ENCODE data around the gene RPL13A.
"Not testable (repeated sequence)": the region's sequence is repeated elsewhere in the genome, so short reads cannot be mapped to it uniquely, and the experiment has no call there.

RPL13A gene

DNA sequence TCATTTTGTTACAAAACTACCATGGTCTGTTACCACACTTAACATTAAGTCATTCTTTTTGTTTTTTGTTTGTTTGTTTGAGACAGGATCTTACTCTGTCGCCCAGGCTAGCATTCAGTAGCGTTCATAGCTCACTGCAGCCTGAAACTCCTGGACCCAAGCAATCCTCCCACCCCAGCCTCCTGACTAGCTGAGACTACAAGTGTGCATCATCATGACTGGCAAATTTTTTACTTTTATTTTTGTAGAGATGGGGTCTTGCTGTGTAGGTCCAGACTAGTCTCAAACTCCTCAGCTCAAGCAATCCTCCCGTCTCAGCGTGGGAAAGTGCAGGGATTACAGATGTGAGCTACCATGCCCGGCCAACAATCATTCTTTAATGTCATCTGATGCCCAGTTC lies 31.1 kb upstream of the RPL13A start:
- DNase-seq (ENCODE audit: low spot score): no peak

DNA sequence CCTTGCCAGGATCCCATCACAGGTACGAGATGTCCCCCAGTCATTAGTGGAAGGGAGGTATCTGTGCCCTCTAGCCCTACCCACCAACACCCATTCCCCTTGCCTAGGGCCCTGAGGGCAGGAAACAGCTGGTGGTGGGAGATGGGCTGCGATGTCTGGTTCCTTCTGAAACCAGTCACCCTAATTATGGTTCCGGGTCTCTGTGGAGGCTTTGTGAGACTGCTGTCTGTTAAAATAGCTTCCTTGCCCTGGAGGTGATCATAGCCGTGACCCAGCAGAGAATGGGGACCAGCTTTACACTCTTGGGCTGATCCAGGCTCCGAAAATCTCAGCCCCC lies 28.9 kb upstream of the RPL13A start:
- no peak for DNase-seq (ENCODE audit: low spot score)

DNA sequence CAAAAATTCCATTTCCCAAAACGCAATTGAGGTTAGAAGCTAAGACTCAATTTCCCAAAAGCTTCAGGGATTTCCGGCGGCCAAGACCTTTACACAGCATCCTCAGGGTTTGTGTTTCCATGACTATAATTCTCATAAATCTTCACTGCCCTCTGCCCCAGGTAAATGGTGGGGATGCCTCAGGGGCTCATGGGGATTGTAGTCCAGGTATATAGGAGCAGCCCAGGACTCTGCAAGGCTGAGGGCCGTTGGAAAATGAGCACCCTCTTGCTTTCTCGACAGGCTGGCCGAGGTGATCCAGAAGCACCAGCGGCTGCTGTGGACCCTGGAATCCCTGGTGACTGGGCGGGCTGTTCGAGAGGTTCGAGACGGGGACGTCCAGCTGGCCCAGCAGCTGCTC lies 28.0 kb upstream of the RPL13A start:
- no peak for DNase-seq (ENCODE audit: low spot score)

DNA sequence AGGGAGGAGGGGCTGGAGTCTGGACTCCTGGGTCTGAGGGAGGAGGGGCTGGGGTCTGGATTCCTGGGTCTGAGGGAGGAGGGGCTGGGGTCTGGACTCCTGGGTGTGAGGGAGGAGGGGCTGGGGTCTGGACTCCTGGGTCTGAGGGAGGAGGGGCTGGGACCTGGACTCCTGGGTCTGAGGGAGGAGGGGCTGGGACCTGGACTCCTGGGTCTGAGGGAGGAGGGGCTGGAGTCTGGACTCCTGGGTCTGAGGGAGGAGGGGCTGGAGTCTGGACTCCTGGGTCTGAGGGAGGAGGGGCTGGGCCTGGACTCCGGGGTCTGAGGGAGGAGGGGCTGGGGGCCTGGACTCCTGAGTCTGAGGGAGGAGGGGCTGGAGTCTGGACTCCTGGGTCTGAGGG lies 26.3 kb upstream of the RPL13A start:
- not testable (repeated sequence) for DNase-seq (ENCODE audit: low spot score)

DNA sequence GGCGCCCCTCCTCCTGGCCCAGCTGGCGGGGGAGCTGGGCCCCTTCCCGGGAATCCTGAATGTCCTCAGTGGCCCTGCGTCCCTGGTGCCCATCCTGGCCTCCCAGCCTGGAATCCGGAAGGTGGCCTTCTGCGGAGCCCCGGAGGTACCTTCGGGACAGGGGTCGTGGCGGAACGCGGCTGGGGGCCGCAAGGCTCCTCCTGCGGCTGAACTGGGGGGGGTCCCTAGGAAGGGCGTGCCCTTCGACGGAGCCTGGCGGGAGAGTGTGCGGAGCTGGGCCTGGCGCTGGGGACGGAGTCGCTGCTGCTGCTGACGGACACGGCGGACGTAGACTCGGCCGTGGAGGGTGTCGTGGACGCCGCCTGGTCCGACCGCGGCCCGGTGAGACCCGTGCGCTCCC lies 25.8 kb upstream of the RPL13A start:
- no peak for DNase-seq (ENCODE audit: low spot score)

DNA sequence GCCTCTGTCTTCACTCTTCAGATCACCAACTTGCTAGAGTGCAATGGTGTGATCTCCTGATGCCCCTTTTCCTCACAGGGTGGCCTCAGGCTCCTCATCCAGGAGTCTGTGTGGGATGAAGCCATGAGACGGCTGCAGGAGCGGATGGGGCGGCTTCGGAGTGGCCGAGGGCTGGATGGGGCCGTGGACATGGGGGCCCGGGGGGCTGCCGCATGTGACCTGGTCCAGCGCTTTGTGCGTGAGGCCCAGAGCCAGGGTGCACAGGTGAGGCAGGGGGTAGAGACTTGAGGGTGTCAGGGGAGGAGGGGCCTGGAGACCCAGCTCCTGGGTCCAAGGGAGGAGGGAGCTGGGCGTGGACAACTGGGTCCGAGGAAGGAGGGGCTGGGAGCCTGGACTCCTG lies 24.9 kb upstream of the RPL13A start:
- no peak for DNase-seq (ENCODE audit: low spot score)

DNA sequence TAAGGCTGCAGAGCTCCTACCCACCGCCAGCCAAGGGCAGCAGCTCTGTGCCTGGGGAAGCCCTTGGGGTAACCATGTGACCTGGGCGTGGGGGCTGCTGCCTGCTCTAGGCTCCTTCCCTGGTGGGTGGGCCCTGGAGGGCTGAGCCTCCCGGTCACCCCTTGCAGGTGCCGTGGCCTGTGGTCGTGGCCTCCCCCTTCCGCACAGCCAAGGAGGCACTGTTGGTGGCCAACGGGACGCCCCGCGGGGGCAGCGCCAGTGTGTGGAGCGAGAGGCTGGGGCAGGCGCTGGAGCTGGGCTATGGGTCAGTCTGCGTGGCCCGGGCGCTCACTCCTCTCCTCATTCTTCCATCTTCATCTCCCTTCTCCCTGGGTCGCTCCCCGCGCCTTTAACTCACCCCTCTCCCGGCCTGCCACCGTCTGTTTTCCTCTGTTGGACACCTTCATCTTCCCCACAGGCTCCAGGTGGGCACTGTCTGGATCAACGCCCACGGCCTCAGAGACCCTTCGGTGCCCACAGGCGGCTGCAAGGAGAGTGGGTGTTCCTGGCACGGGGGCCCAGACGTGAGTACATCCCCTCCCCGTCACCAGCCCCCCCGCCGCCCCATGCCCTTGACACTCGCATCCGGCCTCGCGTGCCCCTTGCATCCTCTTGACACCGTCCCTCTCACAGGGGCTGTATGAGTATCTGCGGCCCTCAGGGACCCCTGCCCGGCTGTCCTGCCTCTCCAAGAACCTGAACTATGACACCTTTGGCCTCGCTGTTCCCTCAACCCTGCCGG lies 23.3 kb upstream of the RPL13A start:
- DNase-seq (ENCODE audit: low spot score): no peak

DNA sequence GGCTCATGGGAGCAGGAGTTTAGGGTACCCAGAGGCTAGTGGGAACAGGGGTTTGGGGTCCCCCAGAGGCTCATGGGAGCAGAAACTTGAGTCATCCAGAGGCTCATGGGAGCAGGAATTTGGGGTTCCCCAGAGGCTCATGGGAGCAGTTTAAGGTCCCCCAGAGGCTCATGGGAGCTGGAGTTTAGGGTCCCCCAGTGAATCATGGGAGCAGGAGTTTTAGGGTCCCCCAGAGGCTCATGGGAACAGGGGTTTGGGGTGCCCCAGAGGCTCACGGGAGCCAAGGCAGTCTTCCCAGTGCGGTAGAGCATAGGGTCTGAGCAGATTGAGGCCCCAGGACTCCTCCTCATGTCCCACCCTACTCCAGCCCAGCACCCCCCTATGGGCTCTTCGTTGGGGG lies 22.0 kb upstream of the RPL13A start:
- DNase-seq (ENCODE audit: low spot score): no peak

DNA sequence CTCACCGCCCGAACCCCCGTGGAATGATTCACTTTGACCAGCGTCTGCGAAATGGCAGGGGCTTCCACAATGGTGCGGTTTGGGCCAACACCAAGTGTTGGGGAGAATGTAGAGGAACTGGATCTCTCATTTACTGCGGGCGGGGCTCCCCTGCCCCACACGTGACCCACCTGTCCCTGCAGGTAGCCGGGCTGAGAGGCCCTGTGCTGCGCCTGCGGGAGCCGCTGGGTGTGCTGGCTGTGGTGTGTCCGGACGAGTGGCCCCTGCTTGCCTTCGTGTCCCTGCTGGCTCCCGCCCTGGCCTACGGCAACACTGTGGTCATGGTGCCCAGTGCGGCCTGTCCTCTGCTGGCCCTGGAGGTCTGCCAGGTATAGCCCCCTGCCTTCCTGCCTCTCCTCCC lies 19.2 kb upstream of the RPL13A start:
- no peak for DNase-seq (ENCODE audit: low spot score)

DNA sequence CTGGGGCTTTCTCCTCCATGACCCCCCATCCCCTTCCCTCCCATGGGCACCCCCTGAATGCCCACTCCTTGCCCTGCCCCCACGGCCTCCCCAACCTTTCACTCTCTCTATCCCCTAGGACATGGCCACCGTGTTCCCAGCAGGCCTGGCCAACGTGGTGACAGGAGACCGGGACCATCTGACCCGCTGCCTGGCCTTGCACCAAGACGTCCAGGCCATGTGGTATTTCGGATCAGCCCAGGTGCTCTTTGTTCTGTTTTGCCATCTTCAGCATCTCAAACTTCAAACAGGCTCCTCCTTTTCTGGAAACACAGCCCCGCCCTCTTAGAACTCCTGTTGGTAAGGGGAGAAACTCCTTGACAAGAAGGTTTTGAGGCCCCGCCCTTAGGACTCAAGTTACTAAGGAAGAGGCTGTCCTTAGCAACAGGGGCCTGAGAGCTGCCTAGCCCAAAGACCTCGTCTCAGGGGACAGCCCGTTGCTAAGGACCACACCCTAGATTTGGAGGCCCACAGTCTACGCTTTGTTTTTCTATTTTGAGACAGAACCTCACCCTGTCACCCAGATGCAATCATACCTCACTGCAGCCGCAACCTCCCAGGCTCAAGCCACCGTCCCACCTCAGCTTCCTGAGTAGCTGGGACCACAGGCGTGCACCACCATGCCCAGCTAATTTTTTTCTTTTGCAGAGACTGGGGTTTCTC lies 18.5 kb upstream of the RPL13A start:
- peak; percentile 95 for DNase-seq (ENCODE audit: low spot score)

DNA sequence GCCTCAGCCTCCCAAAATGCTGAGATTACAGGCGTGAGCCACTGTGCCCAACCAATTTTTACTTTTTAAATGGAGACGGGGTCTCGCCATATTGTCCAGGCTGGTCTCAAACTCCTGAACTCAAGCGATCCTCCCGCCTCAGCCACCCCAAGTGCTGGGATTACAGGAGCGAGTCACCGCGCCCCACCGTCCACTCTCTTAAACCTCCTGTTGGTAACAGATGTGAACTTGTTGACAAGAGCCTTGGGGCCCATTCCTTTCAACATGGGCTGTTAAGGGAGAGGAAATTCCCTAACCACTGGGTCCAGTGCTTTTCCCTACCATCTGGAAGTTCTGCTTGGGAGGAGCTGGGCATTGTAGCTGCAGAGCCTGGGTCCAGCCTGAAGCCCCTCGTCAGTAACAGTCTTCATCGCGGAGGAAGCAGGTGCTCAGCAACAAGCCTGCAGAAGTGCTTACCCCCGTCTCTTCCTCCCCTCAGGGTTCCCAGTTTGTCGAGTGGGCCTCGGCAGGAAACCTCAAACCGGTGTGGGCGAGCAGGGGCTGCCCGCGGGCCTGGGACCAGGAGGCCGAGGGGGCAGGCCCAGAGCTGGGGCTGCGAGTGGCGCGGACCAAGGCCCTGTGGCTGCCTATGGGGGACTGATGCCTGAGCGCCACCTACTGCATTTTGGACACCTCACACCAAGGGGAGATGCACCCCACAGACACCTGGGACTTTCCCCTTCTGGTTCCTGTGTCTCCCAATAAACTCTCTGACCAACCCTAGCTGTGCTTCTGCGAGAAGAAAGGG lies 17.4 kb upstream of the RPL13A start:
- peak; percentile 86 for DNase-seq (ENCODE audit: low spot score)

DNA sequence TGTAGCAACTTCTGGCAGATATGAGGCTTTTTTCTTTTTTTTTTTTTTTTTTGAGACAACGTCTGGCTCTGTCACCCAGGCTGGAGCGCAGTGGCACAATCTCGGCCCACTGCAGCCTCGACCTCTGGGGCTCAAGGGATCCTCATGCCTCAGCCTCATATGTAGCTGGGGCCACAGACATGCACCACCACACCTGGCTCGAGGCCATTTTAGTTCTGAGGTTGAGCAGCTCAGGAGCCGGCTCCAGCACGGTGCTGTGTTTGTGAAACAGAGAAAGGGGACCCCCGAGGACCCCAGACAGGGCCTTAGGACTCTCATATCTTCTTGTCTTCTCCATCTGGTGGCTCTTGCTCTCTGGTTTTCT lies 16.8 kb upstream of the RPL13A start:
- no peak for DNase-seq (ENCODE audit: low spot score)

DNA sequence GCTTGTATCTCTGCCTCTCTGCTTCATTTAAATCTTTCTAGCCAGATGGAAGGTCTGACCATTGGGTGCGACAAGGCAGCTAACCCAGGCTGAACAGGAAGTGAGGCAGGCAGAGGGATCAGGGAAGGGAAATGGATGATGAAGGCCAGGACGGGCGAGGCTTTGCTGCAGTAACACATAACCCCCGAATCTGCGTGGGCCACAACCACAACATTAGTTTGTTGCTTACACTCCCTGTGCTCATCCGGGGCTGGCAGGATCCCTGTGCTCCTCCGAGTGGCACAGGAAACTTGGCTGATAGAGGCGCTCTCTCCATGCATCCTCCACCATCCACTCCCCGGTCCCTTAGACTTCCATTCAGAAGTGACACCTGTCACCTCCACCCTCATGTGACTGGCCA lies 14.5 kb upstream of the RPL13A start:
- no peak for DNase-seq (ENCODE audit: low spot score)

DNA sequence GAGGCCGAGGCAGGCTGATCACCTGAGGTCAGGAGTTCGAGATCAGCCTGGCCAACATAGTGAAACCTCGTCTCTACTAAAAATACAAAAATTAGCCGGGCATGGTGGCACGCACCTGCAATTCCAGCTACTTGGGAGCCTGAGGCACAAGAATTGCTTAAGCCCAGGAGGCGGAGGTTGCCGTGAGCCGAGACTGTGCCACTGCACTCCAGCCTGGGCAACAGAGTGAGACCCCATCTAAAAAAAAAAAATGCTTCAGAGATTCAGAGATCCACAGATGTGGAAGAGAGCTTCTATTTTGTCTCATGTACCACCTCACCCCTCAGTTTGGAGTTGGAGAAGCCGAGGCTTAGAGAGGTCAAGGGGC lies 13.9 kb upstream of the RPL13A start:
- DNase-seq (ENCODE audit: low spot score): not testable (repeated sequence)

DNA sequence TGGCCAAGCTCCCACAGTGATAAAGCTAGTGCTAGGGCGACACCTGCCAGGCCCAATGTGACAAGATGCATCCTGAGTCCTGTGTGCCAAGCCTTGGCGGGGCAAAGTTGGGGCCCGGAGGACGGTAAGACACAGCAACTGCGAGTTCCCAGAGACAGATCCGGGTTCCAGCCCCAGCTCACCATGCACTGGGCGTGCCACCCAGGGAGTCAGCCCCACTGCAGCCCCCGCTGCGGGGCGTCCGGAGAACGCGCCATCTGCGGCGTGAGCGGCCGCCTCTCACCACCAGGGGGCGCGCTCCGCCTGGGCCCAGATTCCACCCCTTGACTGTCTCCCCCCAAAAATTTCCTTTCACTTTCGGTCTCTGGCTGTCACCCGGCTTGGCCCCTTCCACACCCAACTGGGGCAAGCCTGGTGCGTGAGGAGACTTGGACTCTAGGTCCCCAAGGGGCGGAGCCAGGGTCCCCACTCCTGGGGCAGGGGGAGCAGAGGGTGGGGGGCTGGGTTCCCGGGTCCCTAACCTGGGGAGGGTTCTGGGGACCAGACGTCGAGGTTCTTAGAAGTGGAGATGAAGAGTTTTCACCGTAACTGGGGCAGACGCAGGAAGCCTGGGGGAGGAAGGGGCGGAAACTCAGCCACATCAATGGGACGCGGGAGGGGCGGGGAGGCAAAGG lies 13.4 kb upstream of the RPL13A start, which contains the start of gene FLT3LG:
TSS of gene FLT3LG (plus strand) at position 348 of the 674 bp plus-strand sequence. CDS start 425 bp downstream, outside the sequence.
- DNase-seq (ENCODE audit: low spot score): peak; percentile 94

DNA sequence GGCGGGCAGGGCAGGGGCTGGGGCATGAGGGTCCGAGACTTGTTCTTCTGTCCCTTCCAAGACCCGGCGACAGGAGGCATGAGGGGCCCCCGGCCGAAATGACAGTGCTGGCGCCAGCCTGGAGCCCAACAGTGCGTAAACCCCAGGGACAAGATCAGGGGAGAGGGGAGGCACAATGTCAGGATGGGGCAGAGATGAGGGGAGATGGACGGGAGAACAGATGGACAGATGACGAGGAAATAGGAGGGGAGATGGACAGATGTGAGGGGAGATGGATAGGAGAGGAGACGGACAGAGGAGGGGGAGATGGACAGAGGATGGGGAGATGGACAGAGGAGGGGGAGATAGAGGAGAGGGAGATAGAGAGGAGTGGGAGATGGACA lies 12.9 kb upstream of the RPL13A start:
- DNase-seq (ENCODE audit: low spot score): no peak

DNA sequence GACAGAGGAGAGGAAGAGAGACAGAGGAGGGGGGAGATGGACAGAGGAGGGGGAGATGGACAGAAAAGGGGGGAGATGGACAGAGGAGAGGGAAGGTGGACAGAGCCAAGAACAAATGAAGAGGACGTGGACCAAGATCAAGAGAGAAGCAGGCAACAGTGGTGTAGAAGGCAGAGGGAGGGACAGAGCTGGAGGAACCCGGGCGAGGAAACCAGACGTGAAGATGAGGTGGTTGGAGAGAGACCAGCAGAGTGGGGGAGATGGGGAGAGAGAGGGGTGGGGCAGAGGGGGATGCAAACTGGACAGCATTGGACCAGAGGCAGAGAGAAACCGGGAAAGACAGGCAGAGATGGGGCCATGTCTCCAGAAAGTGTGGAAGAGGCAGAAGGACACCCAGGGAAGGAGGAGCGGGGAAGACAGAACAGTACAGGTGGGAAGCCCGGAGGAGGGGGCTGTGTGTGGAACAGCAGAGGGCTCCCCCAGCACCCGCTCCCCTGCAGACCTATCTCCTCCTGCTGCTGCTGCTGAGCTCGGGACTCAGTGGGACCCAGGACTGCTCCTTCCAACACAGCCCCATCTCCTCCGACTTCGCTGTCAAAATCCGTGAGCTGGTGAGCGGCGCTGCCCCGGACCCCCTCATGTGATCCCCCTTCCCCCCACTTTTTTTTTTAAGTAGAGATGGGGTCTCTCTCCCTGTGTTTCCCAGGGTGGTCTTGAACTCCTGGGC lies 12.1 kb upstream of the RPL13A start:
- DNase-seq (ENCODE audit: low spot score): peak; percentile 9

DNA sequence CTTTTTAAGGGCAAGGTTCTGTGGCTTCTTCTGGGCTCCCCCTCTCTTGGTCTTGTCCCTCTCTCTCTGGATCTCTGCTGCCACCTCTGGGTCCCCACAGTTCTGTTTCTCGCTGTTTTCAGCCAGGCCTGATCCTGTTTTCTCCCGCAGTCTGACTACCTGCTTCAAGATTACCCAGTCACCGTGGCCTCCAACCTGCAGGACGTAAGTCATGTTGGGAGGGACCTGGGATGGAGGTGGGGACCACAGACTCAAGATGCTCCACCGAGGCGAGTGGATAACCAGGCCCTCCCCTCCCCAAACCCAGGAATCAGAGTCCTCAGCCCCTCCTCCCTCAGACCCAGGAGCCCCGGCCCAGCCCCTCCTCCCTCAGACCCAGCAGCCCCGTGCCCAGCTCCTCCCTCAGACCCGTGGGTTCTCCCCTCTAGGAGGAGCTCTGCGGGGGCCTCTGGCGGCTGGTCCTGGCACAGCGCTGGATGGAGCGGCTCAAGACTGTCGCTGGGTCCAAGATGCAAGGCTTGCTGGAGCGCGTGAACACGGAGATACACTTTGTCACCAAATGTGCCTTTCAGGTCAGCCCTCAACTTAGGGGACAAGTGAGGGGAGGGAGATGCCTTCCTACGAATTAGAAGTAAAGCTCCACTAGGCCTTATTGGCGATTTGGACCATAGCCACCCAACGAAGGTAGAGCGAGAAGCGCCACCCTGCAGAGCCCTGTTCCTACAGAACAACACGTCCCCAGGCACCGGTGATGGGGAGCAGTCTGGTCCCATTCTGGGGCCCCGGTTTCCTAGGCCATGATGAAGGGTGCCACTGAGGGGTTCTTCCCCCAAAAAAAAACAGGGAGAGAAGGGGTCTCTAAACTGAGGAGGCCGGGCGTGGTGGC lies 11.2 kb upstream of the RPL13A start:
- peak; percentile 71 for DNase-seq (ENCODE audit: low spot score)

DNA sequence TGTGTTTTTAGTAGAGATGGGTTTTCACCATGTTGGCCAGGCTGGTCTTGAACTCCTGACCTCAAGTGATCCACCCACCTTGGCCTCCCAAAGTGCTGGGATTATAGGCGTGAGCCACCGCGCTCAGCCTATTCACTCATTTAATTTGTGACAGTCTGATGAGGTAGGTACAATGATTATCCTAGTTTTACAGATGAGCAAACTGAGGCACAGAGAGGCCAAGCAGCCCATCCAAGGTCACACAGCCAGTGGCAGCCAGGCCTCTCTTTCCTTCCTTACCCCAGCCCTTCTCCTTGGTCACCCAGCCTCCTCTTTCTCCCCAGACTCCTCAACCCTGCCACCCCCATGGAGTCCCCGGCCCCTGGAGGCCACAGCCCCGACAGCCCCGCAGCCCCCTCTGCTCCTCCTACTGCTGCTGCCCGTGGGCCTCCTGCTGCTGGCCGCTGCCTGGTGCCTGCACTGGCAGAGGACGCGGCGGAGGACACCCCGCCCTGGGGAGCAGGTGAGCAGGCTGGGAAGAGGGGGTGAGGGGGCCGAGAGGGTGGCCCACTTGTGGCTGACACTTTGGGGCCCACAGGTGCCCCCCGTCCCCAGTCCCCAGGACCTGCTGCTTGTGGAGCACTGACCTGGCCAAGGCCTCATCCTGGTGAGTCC lies 7.3 kb upstream of the RPL13A start:
- DNase-seq (ENCODE audit: low spot score): no peak

DNA sequence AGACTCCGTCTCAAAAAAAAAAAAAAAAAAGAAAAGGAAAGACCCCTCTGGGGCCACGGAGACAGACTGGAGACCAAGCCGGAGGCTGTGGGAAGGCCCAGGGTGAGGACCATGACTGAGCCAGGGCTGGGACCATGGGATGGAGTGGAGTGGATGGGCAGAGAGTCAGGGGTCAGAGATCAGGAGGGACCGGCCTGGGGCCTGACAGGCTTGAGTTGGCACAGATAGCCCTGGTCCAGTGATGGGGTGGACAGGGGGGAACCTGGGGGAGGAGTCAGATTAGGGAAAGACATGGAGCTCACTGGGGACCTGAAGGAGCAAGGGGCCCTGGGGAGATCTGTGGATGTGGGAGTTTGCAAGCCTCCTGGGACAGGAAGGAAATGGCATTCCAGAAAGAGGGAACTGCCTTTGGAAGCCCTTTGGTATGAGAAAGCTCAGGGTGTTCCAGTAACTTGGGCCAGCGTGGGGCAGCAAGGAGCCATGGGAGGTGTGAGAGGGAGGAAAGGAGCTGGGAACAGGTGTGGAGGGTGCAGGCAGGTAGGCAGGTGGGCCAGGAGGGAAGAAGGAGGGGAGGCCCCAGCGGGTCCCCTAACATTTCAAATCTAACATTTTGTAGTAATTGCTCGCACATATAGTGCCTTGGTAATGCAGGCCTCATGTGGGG lies 6.3 kb upstream of the RPL13A start:
- no peak for DNase-seq (ENCODE audit: low spot score)

Data from CD4-positive, alpha-beta T cell treated with Interleukin-6 at 100 ng/mL for 8 hours (primary cell).